ENCODE data around the gene TMEM108. TPM values are rescaled to one million over a fixed set of nuclear protein-coding genes. Genes with fewer than 3 reads are reported as not detected.

Gene TMEM108
- total and polyA plus RNA-seq, 2 experiments from 2014 or later, result 7.4 to 15.3 TPM

- Histone ChIP-seq H4K20me1 (replicated peaks; ENCODE audit: insufficient read depth) (0 out of 2 replicates have a peak, but pooled peaks cover 3% of the 10 kb centered on the region), H2AFZ (no peak overlapping the region), H3K4me2 (no peak overlapping the region), H3K79me2 (replicated peaks; ENCODE audit: insufficient read depth) (peaks cover 24% of the 10 kb centered on the region), H3F3A (replicated peaks; ENCODE audit: low read depth) (no peaks in the 10 kb centered on the region), H3K4me1 (ENCODE audit: insufficient read depth) (no peaks in the 10 kb centered on the region), H3K27me3 (ENCODE audit: insufficient read depth) (no peaks in the 10 kb centered on the region), H3K36me3 (ENCODE audit: insufficient read depth) (no peaks in the 10 kb centered on the region), H3K9me2 (ENCODE audit: insufficient read depth) (no peaks in the 10 kb centered on the region), H3K4me3 (no peak overlapping the region), H3K27ac (ENCODE audit: low read depth) (no peak overlapping the region)
- DNase-seq (ENCODE audit: low spot score) (no peak), ATAC-seq (no peak)
- no peak for TF ChIP-seq NANOG (IDR thresholded peaks at IDR 0.05; ENCODE audit: borderline replicate concordance)
- TF ChIP-seq CTCF (conservative IDR thresholded peaks at IDR 0.05; ENCODE audit: low read depth in 2 of 2), result no peak
- no peak for TF ChIP-seq REST (IDR thresholded peaks at IDR 0.05; ENCODE audit: unreplicated experiment)
- no peak for TF ChIP-seq ZNF462 (CRISPR knock-in tag; IDR thresholded peaks at IDR 0.05)
- TF ChIP-seq ZNF114 (CRISPR knock-in tag; IDR thresholded peaks at IDR 0.05), result no peak
- TF ChIP-seq CREB1 (CRISPR knock-in tag; IDR thresholded peaks at IDR 0.05; ENCODE audit: low read depth), result no peak
- no peak for TF ChIP-seq ZNF331 (CRISPR knock-in tag; IDR thresholded peaks at IDR 0.05; ENCODE audit: low read depth)
- no peak for TF ChIP-seq EZH2 (IDR thresholded peaks at IDR 0.05; ENCODE audit: low read depth, unreplicated experiment)
- no peak for TF ChIP-seq STAT1 (IDR thresholded peaks at IDR 0.05; ENCODE audit: unreplicated experiment)
- TF ChIP-seq EZH2phosphoT487 (IDR thresholded peaks at IDR 0.05; ENCODE audit: unreplicated experiment), result no peak
- TF ChIP-seq JUNB (IDR thresholded peaks at IDR 0.05; ENCODE audit: unreplicated experiment), result no peak
- TF ChIP-seq POLR2AphosphoS5 (IDR thresholded peaks at IDR 0.05; ENCODE audit: low read depth), result no peak
- TF ChIP-seq ETS1 (IDR thresholded peaks at IDR 0.05), result no peak
- no peak overlapping the region for H3K4me3 Mint-ChIP-seq
- H3K27me3 Mint-ChIP-seq (ENCODE audit: insufficient read depth, low read depth, poor library complexity), result no peaks in the 10 kb centered on the region
- H3K4me1 Mint-ChIP-seq, result no peaks in the 10 kb centered on the region
- no peaks in the 10 kb centered on the region; the same call in 2 of the 3 replicates for H3K9me3 Mint-ChIP-seq
- H3K36me3 Mint-ChIP-seq (ENCODE audit: low read depth), result no peaks in the 10 kb centered on the region
- H3K27ac Mint-ChIP-seq, result no peak overlapping the region
Observed at GRCh38 chr3:133065193-133065961, 27.2 kb downstream of the TMEM108 start.
